Neural crest cell (in vitro differentiated cells): ENCODE data around the gene IRS1. TPM values are rescaled to one million over a fixed set of nuclear protein-coding genes. Genes with fewer than 3 reads are reported as not detected.
"Not testable (repeated sequence)": the region's sequence is repeated elsewhere in the genome, so short reads cannot be mapped to it uniquely, and the experiment has no call there.

Source experiments
- DNase-seq: peaks from one replicate; pipeline ENCODE4 v3.0.0; 2021; ENCODE audit warnings: low read depth, mixed read lengths, low spot score
- H3K27ac Mint-ChIP-seq: one replicate; pipeline ENCODE4 v1.8.0; 2021; ENCODE audit warnings: mild to moderate bottlenecking, mixed read lengths; ENCODE audit not compliant: unreplicated experiment
- H3K27me3 Mint-ChIP-seq: 2 replicates; pipeline ENCODE4 v1.8.0; 2021; ENCODE audit warnings: low read depth, mild to moderate bottlenecking, mixed read lengths
- H3K36me3 Mint-ChIP-seq: 2 replicates; pipeline ENCODE4 v1.8.0; 2021; ENCODE audit warnings: low read depth, mild to moderate bottlenecking, mixed read lengths
- H3K4me1 Mint-ChIP-seq: 2 replicates; pipeline ENCODE4 v1.8.0; 2021; ENCODE audit warnings: mixed read lengths
- H3K4me3 Mint-ChIP-seq: one replicate; pipeline ENCODE4 v1.8.0; 2021; ENCODE audit warnings: mild to moderate bottlenecking, mixed read lengths
- H3K9me3 Mint-ChIP-seq: 2 replicates; pipeline ENCODE4 v1.8.0; 2021; ENCODE audit warnings: mixed read lengths
- CTCF ChIP-seq: fragments of 200-600 bp; sonication (generic); conservative IDR thresholded peaks from 2 replicates; pipeline ENCODE4 v1.5.0; 2021; ENCODE audit warnings: antibody characterized with exemption, mild to moderate bottlenecking
- long read RNA-seq: library from polyadenylated mRNA; unstranded; transcript quantifications from one replicate; pipeline ENCODE4 v2.0.0, GENCODE V29; 2020
- total RNA-seq: library from RNA; stranded (reverse); gene quantifications from 2 replicates; pipeline ENCODE4 v1.2.1, GENCODE V29; 2021

IRS1 gene
- 14.8 and 15.1 TPM in 2 replicates for total RNA-seq
- long read RNA-seq, partial matches to known transcripts = 0 of 1 reads
- long read RNA-seq, other reads (novel, unspliced or antisense) = 1 of 1 reads

GRCh38 chr2:226799211-226799975 is at the start of gene IRS1:
Gene IRS1 (minus strand): TSS chr2:226799820. CDS start chr2:226798738, 1,082 bp downstream.
- TF ChIP-seq CTCF = peak; percentile 64
- Mint-ChIP-seq H3K9me3 (no peaks in the 10 kb centered on the region), H3K4me3 (peak within 1 kb of the TSS; percentile 93), H3K27ac (no peak within 1 kb of the TSS), H3K4me1 (peaks cover 29% of the 10 kb centered on the region), H3K36me3 (peaks cover 15% of the 10 kb centered on the region), H3K27me3 (peaks cover 10% of the 10 kb centered on the region)
- peak; percentile 60 for DNase-seq

GRCh38 chr2:226849349-226849748 is 49.7 kb upstream of the IRS1 start:
- no peak overlapping the region for H3K4me3 Mint-ChIP-seq
- no peaks in the 10 kb centered on the region for H3K27me3 Mint-ChIP-seq
- DNase-seq = no peak
- no peaks in the 10 kb centered on the region for H3K9me3 Mint-ChIP-seq
- TF ChIP-seq CTCF = no peak
- no peak overlapping the region for H3K27ac Mint-ChIP-seq
- no peaks in the 10 kb centered on the region for H3K36me3 Mint-ChIP-seq
- H3K4me1 Mint-ChIP-seq = peaks cover 26% of the 10 kb centered on the region

GRCh38 chr2:226847511-226847910 is 47.9 kb upstream of the IRS1 start:
- no peak for DNase-seq
- Mint-ChIP-seq H3K27me3 (no peaks in the 10 kb centered on the region), H3K4me1 (peaks cover 19% of the 10 kb centered on the region), H3K9me3 (no peaks in the 10 kb centered on the region), H3K36me3 (peaks cover 15% of the 10 kb centered on the region), H3K27ac (no peak overlapping the region), H3K4me3 (no peak overlapping the region)
- no peak for TF ChIP-seq CTCF

GRCh38 chr2:226847090-226847489 is 47.5 kb upstream of the IRS1 start:
- H3K4me3 Mint-ChIP-seq = no peak overlapping the region
- peaks cover 19% of the 10 kb centered on the region for H3K4me1 Mint-ChIP-seq
- peaks cover 2% of the 10 kb centered on the region for H3K9me3 Mint-ChIP-seq
- no peaks in the 10 kb centered on the region for H3K27me3 Mint-ChIP-seq
- no peak for TF ChIP-seq CTCF
- H3K27ac Mint-ChIP-seq = no peak overlapping the region
- peaks cover 19% of the 10 kb centered on the region for H3K36me3 Mint-ChIP-seq
- no peak for DNase-seq

- DNase-seq = no peak
- no peak overlapping the region for H3K27ac Mint-ChIP-seq
- H3K4me1 Mint-ChIP-seq = peaks cover 19% of the 10 kb centered on the region
- no peaks in the 10 kb centered on the region for H3K27me3 Mint-ChIP-seq
- H3K4me3 Mint-ChIP-seq = no peak overlapping the region
- no peak for TF ChIP-seq CTCF
- peaks cover 4% of the 10 kb centered on the region for H3K9me3 Mint-ChIP-seq
- H3K36me3 Mint-ChIP-seq = peaks cover 26% of the 10 kb centered on the region
These were observed 45.9 kb upstream of the IRS1 start for GRCh38 chr2:226845386-226846116.

- H3K4me3 Mint-ChIP-seq, H3K27me3 Mint-ChIP-seq, DNase-seq, H3K27ac Mint-ChIP-seq, H3K9me3 Mint-ChIP-seq: not testable (repeated sequence)
- Mint-ChIP-seq H3K4me1 (peaks cover 24% of the 10 kb centered on the region), H3K36me3 (peaks cover 32% of the 10 kb centered on the region)
These were observed 43.4 kb upstream of the IRS1 start for GRCh38 chr2:226843001-226843400.
